ENCODE data around the gene ZBTB26.
"Not testable (repeated sequence)": the region's sequence is repeated elsewhere in the genome, so short reads cannot be mapped to it uniquely, and the experiment has no call there.

Gene ZBTB26

DNA sequence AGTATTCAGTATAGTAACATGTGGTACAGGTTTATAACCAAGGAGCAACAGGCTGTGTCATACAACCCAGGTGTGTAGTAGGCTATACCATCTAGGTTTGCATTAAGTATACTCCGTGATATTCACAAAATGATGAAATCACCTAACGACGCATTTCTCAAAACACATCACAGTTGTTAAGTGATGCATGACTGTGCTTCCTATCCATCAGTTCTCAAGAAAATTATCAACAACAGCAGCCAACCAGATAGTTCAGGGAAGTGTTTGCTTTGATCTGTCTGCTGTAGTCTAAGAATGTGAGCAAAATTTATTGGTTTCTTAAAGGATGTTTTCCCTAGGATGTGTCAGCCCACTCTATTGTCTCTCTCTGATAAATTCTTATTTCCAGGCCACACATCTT is 7.4 kb downstream of the ZBTB26 start:
- no peak for DNase-seq

- DNase-seq, result no peak
Measured at GRCh38 chr9:122922713-122923112, 8.6 kb downstream of the ZBTB26 start.

GRCh38 chr9:122918310-122918709 is 13.0 kb downstream of the ZBTB26 start:
- no peak for DNase-seq

GRCh38 chr9:122912964-122913673 is 18.2 kb downstream of the ZBTB26 start, which contains the start of gene ZBTB6:
Gene ZBTB6, minus strand, starts transcription at chr9:122913323. Its CDS starts 1,251 bp downstream, at chr9:122912072.
- DNase-seq, result peak; percentile 71

- no peak for DNase-seq
Measured at GRCh38 chr9:122912671-122912963, 18.7 kb downstream of the ZBTB26 start.

- DNase-seq, result not testable (repeated sequence)
Measured at GRCh38 chr9:122906122-122906521, 25.2 kb downstream of the ZBTB26 start.

GRCh38 chr9:122904823-122905710 is 26.2 kb downstream of the ZBTB26 start, which contains the start of gene RC3H2:
Gene RC3H2, minus strand, starts transcription at chr9:122905359. Its CDS starts 7,850 bp downstream, at chr9:122897509.
- peak; percentile 98 for DNase-seq

DNA sequence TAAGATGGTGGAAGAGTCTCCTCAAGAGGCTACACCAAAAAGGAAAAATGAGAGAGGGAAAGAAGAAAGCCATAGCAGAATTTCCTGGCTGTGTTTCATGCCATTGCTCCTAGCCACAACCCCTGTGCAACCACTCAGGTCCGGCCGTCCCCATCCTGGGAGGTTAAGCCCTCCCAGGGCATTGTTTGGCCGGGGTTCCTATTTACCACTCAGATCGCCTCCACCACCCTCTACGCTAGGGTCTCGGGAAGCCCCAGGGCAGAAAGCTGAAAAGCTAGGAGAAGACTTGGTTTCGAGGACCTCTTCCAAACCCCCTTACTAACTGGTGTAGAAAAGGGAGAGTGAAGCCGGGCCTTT is 26.9 kb downstream of the ZBTB26 start:
- peak; percentile 18 for DNase-seq

- DNase-seq, result no peak
Measured at GRCh38 chr9:122900791-122901190, 30.5 kb downstream of the ZBTB26 start.

DNA sequence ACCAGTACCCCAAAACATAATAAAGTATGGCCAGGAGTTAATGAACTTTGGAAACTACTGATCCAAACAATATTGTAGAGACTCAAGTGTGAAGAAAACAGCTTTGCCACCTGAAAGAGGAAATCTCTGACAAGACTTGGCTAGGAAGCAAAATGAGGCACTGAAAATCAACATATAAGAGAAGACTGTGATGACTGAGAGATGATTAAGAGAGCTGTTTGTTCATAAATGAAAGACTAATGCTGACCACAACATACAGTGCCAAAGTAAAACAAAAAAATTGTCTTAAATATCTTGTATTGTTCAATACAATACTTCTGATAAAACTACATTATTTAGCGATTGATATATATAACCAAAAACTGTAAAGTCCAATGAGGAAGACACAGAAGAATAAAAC is 33.3 kb downstream of the ZBTB26 start:
- DNase-seq, result no peak

GRCh38 chr9:122888480-122888879 is 42.8 kb downstream of the ZBTB26 start:
- no peak for DNase-seq

DNA sequence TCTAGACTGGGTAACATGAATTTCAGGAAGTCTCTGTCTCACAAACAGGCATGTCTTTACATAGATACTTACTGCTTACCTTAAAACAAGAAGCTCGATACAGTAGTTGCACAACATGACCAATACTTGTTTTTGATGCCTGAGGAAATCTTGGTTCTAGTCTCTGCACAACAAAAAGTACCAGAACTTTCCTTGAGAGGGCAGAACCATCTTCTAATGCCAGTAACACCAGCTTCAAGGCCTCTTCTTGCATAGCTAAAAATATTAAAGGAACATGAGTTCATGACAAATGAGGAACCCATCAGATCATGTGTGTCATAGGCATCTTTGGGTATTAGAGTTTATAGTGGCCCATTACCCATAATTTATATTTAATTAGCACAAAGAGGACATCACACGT is 48.2 kb downstream of the ZBTB26 start:
- no peak for DNase-seq

GRCh38 chr9:122879443-122879842 is 51.9 kb downstream of the ZBTB26 start:
- no peak for DNase-seq

DNA sequence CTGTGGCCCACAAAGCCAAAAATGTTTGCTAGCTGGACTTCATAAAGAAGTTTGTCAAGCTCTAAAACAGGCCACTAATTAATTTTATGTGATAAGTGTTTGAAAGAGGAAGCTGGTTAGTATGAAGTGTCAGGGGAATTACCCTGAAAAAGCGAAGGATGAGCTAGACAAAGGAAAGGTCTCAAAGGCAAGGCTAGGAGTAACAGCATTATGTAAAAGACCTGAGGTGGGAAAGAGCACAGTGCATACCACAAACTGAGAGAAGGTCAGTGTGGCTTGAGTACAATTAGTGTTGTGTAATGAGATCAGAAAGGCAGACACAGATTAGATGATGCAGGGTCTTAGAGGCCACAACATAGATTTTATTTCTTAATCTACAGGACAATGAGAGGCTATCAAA is 55.8 kb downstream of the ZBTB26 start:
- no peak for DNase-seq

GRCh38 chr9:122867276-122867675 is 64.0 kb downstream of the ZBTB26 start:
- not testable (repeated sequence) for DNase-seq

GRCh38 chr9:122866079-122866478 is 65.2 kb downstream of the ZBTB26 start:
- DNase-seq, result no peak

Measured in NCI-H1105 (cell line).